ENCODE data around the gene AP5Z1.
"Not testable (repeated sequence)": the region's sequence is repeated elsewhere in the genome, so short reads cannot be mapped to it uniquely, and the experiment has no call there.

GRCh38 chr7:4802577-4802976, 27.2 kb downstream of the AP5Z1 start:
- TF ChIP-seq CTCF (IDR thresholded peaks at IDR 0.05; ENCODE audit: borderline replicate concordance, extremely low read depth, low read length, poor library complexity, severe bottlenecking); EZH2 (IDR thresholded peaks at IDR 0.05; ENCODE audit: borderline replicate concordance, low read depth, low read length, severe bottlenecking): not testable (repeated sequence)

Measured in DND-41 (cell line).